T-cell (primary cell): ENCODE data around the gene DTX1. TPM values are rescaled to one million over a fixed set of nuclear protein-coding genes. Genes with fewer than 3 reads are reported as not detected.
"Not testable (repeated sequence)": the region's sequence is repeated elsewhere in the genome, so short reads cannot be mapped to it uniquely, and the experiment has no call there.

Source experiments
- ATAC-seq, 4 experiments: fragments of 200-7000 bp in 3 of 4; fragments of 150-1000 bp in 1 of 4; cut with Tn5 transposase; replicated peaks in 1 of 4; 1 replicate in 3 of 4; 2 replicates in 1 of 4; pipeline ENCODE4 v1.10.0; 2021; ENCODE audit warnings: moderate library complexity in 3 of 4, mild to moderate bottlenecking in 2 of 4, moderate number of reproducible peaks in 1 of 4
- CTCF ChIA-PET, 2 donors: fragments of 300-600 bp; sonication (Branson Sonifier 250); formaldehyde crosslinking; loops; one replicate each; lab custom pipeline; 2022; ENCODE audit warnings: antibody characterized with exemption in 2 of 2; lab: Charles Lee
- POLR2A ChIA-PET, 2 donors: fragments of 300-600 bp; sonication (Branson Sonifier 250); formaldehyde crosslinking; loops; one replicate each; lab custom pipeline; 2022; ENCODE audit warnings: antibody characterized with exemption in 2 of 2; lab: Charles Lee
- DNase-seq, 35 experiments: peaks; one replicate each; pipeline versions ENCODE4 v3.0.0 to v3.0.0-alpha.2; 2013 to 2023
- H3K27ac ChIP-seq: one replicate; pipeline ENCODE4 v1.5.1; 2013; ENCODE audit warnings: low read length
- H3K27me3 ChIP-seq, 2 experiments: replicated peaks in 1 of 2; 1 replicate in 1 of 2; 2 replicates in 1 of 2; pipeline versions ENCODE4 v1.6.1 to v1.7.0; 2013; ENCODE audit warnings: low read length in 1 of 2, mixed read lengths in 1 of 2; ENCODE audit not compliant: control insufficient read depth in 2 of 2, insufficient read depth in 2 of 2; ENCODE audit errors: extremely low read depth in 1 of 2
- H3K36me3 ChIP-seq, 2 donors: 1 replicate in 1 of 2; 2 replicates in 1 of 2; pipeline versions ENCODE4 v1.6.1 to v1.7.0; 2013; ENCODE audit warnings: low read length in 1 of 2; ENCODE audit not compliant: control insufficient read depth in 2 of 2, insufficient read depth in 1 of 2; ENCODE audit errors: extremely low read depth in 1 of 2
- H3K4me1 ChIP-seq, 2 experiments: 1 replicate in 1 of 2; 2 replicates in 1 of 2; pipeline versions ENCODE4 v1.6.1 to v1.7.0; 2013; ENCODE audit warnings: low read length in 2 of 2, mixed read lengths in 1 of 2; ENCODE audit not compliant: insufficient read depth in 2 of 2, control insufficient read depth in 1 of 2; ENCODE audit errors: extremely low read depth in 1 of 2
- H3K4me3 ChIP-seq, 2 donors: 1 replicate in 1 of 2; 2 replicates in 1 of 2; pipeline versions ENCODE4 v1.5.1 to v1.7.0; 2013; ENCODE audit warnings: mild to moderate bottlenecking in 2 of 2, low read length in 1 of 2, moderate library complexity in 1 of 2; ENCODE audit not compliant: control insufficient read depth in 1 of 2; ENCODE audit errors: extremely low read depth in 1 of 2
- H3K9me3 ChIP-seq: 2 replicates; pipeline ENCODE4 v1.7.0; 2013
- H3K27ac Mint-ChIP-seq, 2 donors: one replicate each; pipeline ENCODE4 v1.8.0; 2020 to 2021; ENCODE audit warnings: mild to moderate bottlenecking in 2 of 2, mixed read lengths in 2 of 2
- H3K27me3 Mint-ChIP-seq, 2 donors: one replicate each; pipeline ENCODE4 v1.8.0; 2021 to 2022; ENCODE audit warnings: mixed read lengths in 2 of 2
- H3K36me3 Mint-ChIP-seq: one replicate; pipeline ENCODE4 v1.8.0; 2021; ENCODE audit warnings: mixed read lengths
- H3K4me1 Mint-ChIP-seq, 3 donors: one replicate each; pipeline ENCODE4 v1.8.0; 2020 to 2022; ENCODE audit warnings: mixed read lengths in 3 of 3, mild to moderate bottlenecking in 1 of 3
- H3K4me3 Mint-ChIP-seq, 3 donors: one replicate each; pipeline ENCODE4 v1.8.0; 2020 to 2022; ENCODE audit warnings: mild to moderate bottlenecking in 3 of 3, mixed read lengths in 3 of 3, moderate library complexity in 3 of 3
- H3K9me3 Mint-ChIP-seq, 3 donors: one replicate each; pipeline ENCODE4 v1.8.0; 2020 to 2022; ENCODE audit warnings: mixed read lengths in 3 of 3
- WGBS: methylation state at CpG from one replicate; pipeline ENCODE4 v1.1.5; 2013; ENCODE audit warnings: missing lambda C conversion rate; ENCODE audit not compliant: insufficient coverage; 5-methylcytosine and 5-hydroxymethylcytosine counted together
- total RNA-seq, 35 experiments: library from RNA in 6 of 35; stranded (reverse) in 6 of 35; fragments of 120-200 nt in 1 of 35; gene quantifications; one replicate each; pipeline versions ENCODE4 v1.2.1 to v1.2.4 and lab custom pipeline; 2013 to 2026

The DTX1 gene
- total RNA-seq, 5 donors from 2014 or later (not counting 1 experiment from before 2014, with no cell fraction given) = 5.6 to 12.0 (median 10.4) TPM

- H3K4me1 ChIP-seq = peaks cover 5 to 22% of the 10 kb centered on the region in 2 experiments
- Mint-ChIP-seq H3K4me3 (no peak overlapping the region), H3K4me1 (peaks cover 14 to 19% (median 19%) of the 10 kb centered on the region in 3 donors), H3K9me3 (no peaks in the 10 kb centered on the region), H3K27me3 (peaks cover 0 to 9% of the 10 kb centered on the region in 2 donors), H3K36me3 (no peaks in the 10 kb centered on the region), H3K27ac (no peak overlapping the region)
- peaks cover 0 to 36% of the 10 kb centered on the region in 2 experiments for H3K27me3 ChIP-seq
- ChIA-PET CTCF (interaction anchor here (0.5 to 1.0 kb wide), 5 partner anchors 13 to 132 kb away, joined by 3 to 5 read pairs (median 4); no protein-coding TSS in a partner anchor), POLR2A (no interaction called here)
- 88% methylated on average over 7 of the region's 12 CpGs for WGBS
- DNase-seq (no peak), ATAC-seq (no peak)
- H3K27ac ChIP-seq = no peak overlapping the region
- no peaks in the 10 kb centered on the region for H3K36me3 ChIP-seq
- H3K4me3 ChIP-seq = no peak overlapping the region
- no peaks in the 10 kb centered on the region for H3K9me3 ChIP-seq
Observed at GRCh38 chr12:113137861-113138783, 81.6 kb downstream of the DTX1 start.

DNA sequence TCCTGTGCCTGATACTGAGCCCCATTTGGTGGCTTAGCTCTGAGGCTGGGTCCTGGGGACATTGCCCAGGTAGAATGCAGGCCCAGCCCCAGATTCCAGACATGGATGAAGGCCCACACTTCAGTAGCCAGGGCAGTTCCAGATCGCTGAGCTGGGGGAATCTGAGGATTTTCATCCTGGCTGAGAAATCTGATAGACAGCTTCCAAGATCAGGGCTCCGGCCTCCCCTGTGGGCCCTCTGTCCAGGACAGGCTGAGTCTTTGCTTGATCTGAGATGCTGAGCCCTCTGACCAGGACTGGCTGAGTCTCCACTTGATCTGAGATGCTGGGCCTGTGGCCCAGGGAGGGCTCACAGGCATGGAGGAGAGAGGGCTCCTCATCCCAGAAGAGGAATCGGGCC is 82.3 kb downstream of the DTX1 start:
- peaks cover 14 to 19% (median 19%) of the 10 kb centered on the region in 3 donors for H3K4me1 Mint-ChIP-seq

GRCh38 chr12:113140706-113141105 is 84.2 kb downstream of the DTX1 start:
- Mint-ChIP-seq H3K27ac (no peak overlapping the region), H3K27me3 (peaks cover 0 to 4% of the 10 kb centered on the region in 2 donors), H3K4me3 (no peak overlapping the region), H3K9me3 (no peaks in the 10 kb centered on the region), H3K4me1 (peaks cover 12 to 13% (median 12%) of the 10 kb centered on the region in 3 donors), H3K36me3 (no peaks in the 10 kb centered on the region)
- ATAC-seq (no peak), DNase-seq (no peak)
- Histone ChIP-seq H3K4me3 (no peak overlapping the region), H3K27ac (no peak overlapping the region), H3K4me1 (peaks cover 0 to 10% of the 10 kb centered on the region in 2 experiments), H3K36me3 (no peaks in the 10 kb centered on the region), H3K9me3 (no peaks in the 10 kb centered on the region), H3K27me3 (peaks cover 0 to 26% of the 10 kb centered on the region in 2 experiments)
- WGBS = 96% methylated on average over 4 of the region's 7 CpGs
- CTCF ChIA-PET = interaction anchor here in 1 of 2 donors (0.7 kb wide), 1 partner anchor 85 kb away, joined by 3 read pairs; no protein-coding TSS in a partner anchor
- POLR2A ChIA-PET = interaction anchor here in 1 of 2 donors (0.6 kb wide), 1 partner anchor 828 kb away, joined by 10 read pairs; no protein-coding TSS in a partner anchor

More for the DNA sequence above, 82.3 kb downstream of the DTX1 start:
- Histone ChIP-seq H3K27me3 (peaks cover 0 to 34% of the 10 kb centered on the region in 2 experiments), H3K4me3 (no peak overlapping the region), H3K9me3 (no peaks in the 10 kb centered on the region), H3K36me3 (no peaks in the 10 kb centered on the region), H3K4me1 (peaks cover 5 to 22% of the 10 kb centered on the region in 2 experiments), H3K27ac (no peak overlapping the region)
- ChIA-PET POLR2A (interaction anchor here in 1 of 2 donors (0.6 kb wide), 1 partner anchor 185 kb away, joined by 3 read pairs; no protein-coding TSS in a partner anchor), CTCF (interaction anchor here in 1 of 2 donors (1.0 kb wide), 1 partner anchor 13 kb away, joined by 3 read pairs; no protein-coding TSS in a partner anchor)
- DNase-seq = no peak
- H3K9me3 Mint-ChIP-seq = no peaks in the 10 kb centered on the region
- no peaks in the 10 kb centered on the region for H3K36me3 Mint-ChIP-seq
- no peak for ATAC-seq
- WGBS = 100% methylated on average over 1 of the region's 3 CpGs
- H3K4me3 Mint-ChIP-seq = no peak overlapping the region
- no peak overlapping the region for H3K27ac Mint-ChIP-seq
- peaks cover 0 to 9% of the 10 kb centered on the region in 2 donors for H3K27me3 Mint-ChIP-seq

DNA sequence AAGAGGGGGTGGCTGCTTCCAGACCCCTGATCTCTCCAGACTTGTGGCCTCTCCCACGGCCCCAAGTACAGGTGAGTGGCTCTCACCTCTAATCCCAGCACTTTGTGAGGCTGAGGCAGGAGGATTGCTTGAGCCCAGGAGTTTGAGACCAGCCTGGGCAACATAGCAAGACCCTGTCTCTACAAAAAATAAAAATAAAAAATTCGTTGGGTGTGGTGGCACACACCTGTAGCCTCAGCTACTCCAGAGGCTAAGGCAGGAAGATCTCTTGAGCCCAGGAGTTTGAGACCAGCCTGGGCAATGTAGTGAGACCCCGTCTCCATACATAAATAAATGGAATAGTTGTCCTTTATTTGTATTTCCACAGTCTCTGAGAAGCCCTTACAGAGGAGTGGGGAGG is 85.2 kb downstream of the DTX1 start:
- H3K4me1 ChIP-seq, H3K27ac ChIP-seq, H3K36me3 Mint-ChIP-seq, H3K27ac Mint-ChIP-seq, ATAC-seq, CTCF ChIA-PET, H3K4me1 Mint-ChIP-seq, H3K36me3 ChIP-seq, H3K9me3 Mint-ChIP-seq, H3K27me3 Mint-ChIP-seq, POLR2A ChIA-PET, H3K4me3 ChIP-seq, H3K4me3 Mint-ChIP-seq, H3K9me3 ChIP-seq, DNase-seq: not testable (repeated sequence)
- H3K27me3 ChIP-seq = peaks cover 0 to 16% of the 10 kb centered on the region in 2 experiments
- no CpG with 5 or more reads among the region's 3 CpGs for WGBS

DNA sequence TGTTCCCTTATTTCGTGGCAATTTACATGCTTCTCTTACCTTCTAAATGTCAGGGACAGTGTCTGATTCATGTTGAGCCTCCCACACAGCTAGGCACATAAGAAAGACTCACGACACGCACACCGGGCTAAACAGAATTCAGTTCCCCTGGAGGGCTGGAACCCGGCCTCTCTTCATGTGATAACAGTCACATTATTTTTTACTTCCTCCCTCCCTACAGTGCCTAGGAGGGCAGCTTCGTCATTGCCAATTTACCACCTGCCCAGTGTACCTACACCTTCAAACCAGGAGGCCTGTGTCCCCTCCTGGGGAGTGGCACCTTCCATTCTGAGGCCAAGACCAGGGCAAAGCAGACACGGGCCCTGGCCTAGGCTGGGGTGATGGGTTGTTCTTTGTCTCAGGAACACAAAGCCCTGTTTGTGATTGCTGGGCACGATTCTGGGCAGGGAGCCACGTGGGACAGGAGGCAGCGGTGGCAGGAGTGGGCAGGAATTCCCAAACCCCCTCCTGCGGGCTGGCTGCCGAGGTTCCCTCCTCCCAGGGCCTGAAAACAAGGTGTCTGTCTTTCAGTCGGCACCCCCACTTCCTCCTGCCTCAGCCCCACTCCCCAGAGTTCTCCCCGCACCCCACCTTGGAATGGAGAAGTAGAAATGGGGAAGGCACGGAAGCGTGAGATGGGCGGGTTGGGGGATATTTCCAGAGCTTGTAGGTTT is 85.8 kb downstream of the DTX1 start:
- Histone ChIP-seq H3K4me1 (no peaks in the 10 kb centered on the region), H3K4me3 (no peak overlapping the region), H3K27me3 (peaks cover 0 to 12% of the 10 kb centered on the region in 2 experiments), H3K36me3 (no peaks in the 10 kb centered on the region), H3K27ac (no peak overlapping the region), H3K9me3 (no peaks in the 10 kb centered on the region)
- Mint-ChIP-seq H3K27ac (no peak overlapping the region), H3K36me3 (no peaks in the 10 kb centered on the region), H3K4me1 (no peaks in the 10 kb centered on the region), H3K27me3 (no peaks in the 10 kb centered on the region), H3K9me3 (peaks cover 0 to 4% (median 3%) of the 10 kb centered on the region in 3 donors), H3K4me3 (no peak overlapping the region)
- ATAC-seq = no peak
- 74% methylated on average over 8 of the region's 17 CpGs for WGBS
- DNase-seq = peak in 1 of 35 experiments; percentile 24
- ChIA-PET CTCF (no interaction called here), POLR2A (no interaction called here)

DNA sequence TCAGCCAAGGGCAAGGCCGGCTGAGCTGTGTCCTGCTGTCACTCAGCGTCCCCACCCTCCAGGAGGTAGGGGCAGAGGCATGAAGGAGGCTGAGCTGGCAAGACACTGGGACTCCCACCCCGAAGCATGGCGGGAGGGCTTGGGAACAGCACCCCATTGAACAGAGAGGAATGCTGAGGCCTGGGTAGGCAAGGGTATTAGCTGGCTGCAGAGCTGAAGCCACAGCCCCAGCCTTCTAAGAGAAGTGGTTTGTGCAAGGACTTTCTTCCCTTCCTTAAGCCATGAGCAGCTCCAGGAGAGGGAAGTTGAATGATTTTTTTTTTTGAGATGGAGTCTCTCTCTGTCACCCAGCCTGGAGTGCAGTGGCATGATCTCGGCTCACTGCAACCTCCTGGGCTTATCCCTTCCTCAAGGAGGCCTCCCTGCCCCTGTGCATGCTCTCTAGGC is 86.4 kb downstream of the DTX1 start:
- Histone ChIP-seq H3K4me1 (no peaks in the 10 kb centered on the region), H3K4me3 (no peak overlapping the region), H3K27me3 (peaks cover 0 to 10% of the 10 kb centered on the region in 2 experiments), H3K9me3 (no peaks in the 10 kb centered on the region), H3K36me3 (no peaks in the 10 kb centered on the region), H3K27ac (no peak overlapping the region)
- ChIA-PET CTCF (no interaction called here), POLR2A (no interaction called here)
- H3K27me3 Mint-ChIP-seq = no peaks in the 10 kb centered on the region
- peaks cover 0 to 5% (median 4%) of the 10 kb centered on the region in 3 donors for H3K9me3 Mint-ChIP-seq
- no peak overlapping the region for H3K4me3 Mint-ChIP-seq
- H3K36me3 Mint-ChIP-seq = no peaks in the 10 kb centered on the region
- ATAC-seq = no peak
- WGBS = 92% methylated on average over 5 of the region's 5 CpGs
- DNase-seq = no peak
- no peak overlapping the region for H3K27ac Mint-ChIP-seq
- H3K4me1 Mint-ChIP-seq = no peaks in the 10 kb centered on the region
